NCI-H524 (cell line): ENCODE results near the gene PDPK1.
"Not testable (repeated sequence)": the region's sequence is repeated elsewhere in the genome, so short reads cannot be mapped to it uniquely, and the experiment has no call there.

Experiments
- DNase-seq, 2 experiments: peaks; one replicate each; lab custom pipeline; 2025; lab: John Stamatoyannopoulos, UW

The PDPK1 gene

DNA sequence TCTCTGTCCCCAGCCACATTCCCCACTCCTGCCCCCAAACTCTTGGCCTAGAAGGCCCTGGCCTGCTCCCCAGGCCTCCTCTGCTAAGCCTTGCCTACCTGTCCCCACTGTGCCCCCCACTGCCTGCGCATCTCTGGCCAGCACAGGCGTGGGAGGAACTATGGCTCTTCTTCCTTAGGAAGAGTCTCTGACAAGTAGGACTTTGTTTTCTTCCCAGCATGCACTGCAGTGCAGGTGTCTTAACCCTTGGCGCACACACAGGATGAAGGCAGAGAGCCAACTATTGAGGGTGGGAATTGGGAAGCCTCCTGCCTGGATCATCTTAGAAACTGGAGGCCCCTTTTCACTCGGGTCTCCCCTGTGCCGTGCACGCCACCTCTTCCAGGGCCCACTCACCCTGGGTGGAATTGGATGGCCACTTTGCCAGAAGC, 14.0 kb upstream of the PDPK1 start:
- DNase-seq, result no peak

DNA sequence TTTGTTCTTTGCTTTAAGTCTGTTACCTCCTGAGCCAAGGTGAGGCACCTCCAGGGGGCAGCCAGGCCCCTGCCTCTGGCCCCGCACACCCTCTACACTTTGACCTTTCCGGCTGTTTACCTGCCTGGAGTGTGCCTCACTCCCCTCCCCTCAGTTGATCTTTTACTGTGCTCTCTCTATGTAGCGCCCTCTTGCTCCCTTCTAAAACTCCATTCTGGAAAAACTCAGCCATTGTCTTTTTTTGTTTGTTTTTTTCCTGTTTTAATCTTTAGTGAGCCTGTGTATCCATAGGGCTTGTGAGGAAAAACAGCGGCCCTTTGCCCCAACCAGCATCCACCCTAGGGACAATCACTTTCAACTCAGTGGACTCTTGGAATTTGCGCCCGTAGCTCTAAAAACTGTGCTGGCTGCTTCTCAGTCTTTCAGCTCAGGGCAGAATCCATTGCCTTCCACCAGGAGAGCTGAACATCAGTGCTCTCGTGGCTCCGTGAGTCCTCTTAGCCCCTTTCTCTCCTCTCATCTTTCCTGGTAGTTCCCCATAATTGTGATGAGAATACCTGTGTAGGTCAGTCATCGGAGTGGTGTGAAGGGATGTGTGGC, 13.4 kb upstream of the PDPK1 start:
- DNase-seq, result no peak

DNA sequence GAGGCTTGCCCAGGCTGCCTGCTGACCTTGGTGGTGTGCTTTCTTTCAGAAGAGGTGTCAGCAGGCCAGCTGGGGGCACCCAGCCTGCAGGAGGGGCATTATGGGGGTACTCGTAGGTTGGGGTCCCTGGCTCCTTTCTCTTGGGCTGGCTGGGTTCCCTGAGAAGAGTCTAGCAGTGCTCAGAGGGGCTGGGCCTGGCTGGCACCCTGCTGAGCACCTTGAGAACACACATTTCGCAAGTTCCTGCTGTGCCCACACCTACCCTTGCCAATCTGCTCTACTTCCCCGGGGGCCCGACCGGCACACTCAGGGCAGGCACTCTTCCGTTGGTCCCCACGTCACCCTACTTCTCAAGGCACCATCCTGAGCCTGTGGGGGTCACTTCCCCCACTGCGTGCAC, 11.7 kb upstream of the PDPK1 start:
- DNase-seq, result no peak

DNA sequence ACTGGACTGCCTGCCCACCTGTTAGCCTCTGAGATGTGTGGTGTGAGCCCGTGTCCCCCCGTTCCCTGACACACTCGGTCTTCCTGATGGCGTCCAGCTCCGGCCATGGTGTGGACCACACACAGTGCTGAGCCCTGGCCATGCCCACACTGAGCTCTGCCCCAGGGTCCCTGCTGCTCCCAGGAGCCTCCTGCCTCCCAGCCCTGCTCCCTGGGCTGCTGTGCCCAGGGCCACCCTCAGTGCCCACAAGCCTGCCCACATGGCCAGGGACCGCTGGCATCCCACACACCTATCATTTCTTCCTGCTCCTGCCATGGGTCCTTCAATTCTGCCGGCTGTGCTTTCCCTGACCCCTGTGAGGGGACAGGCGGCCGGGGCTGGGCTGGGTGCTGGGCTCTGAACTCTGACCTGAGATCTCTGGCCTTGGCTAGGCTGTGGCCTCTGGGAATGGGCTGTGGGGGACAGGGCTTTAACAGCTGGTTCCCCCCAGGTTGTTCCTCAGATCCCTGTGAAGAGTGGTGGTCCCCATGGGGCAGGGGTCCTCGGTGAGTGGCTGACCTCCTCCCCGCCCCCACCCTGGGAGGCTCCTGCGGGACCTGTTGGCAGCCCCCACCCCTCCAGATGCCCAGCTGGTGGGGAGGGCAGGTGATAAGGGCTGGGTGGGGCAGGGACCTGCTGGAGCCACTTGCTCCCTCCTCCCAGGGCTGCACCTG, 10.6 kb upstream of the PDPK1 start:
- no peak for DNase-seq

DNA sequence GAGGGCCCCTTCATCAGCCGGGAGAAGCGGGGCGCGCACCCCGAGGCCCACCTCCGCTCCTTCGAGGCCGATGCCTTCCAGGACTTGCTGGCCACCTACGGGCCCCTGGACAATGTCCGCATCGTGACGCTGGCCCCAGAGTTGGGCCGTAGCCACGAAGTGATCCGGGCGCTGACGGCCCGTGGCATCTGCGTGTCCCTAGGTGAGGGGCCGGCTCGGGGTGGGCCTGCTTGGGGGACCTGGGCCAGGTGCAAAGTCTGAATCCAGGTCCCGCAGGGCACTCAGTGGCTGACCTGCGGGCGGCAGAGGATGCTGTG, 10.1 kb upstream of the PDPK1 start:
- DNase-seq, result no peak

DNA sequence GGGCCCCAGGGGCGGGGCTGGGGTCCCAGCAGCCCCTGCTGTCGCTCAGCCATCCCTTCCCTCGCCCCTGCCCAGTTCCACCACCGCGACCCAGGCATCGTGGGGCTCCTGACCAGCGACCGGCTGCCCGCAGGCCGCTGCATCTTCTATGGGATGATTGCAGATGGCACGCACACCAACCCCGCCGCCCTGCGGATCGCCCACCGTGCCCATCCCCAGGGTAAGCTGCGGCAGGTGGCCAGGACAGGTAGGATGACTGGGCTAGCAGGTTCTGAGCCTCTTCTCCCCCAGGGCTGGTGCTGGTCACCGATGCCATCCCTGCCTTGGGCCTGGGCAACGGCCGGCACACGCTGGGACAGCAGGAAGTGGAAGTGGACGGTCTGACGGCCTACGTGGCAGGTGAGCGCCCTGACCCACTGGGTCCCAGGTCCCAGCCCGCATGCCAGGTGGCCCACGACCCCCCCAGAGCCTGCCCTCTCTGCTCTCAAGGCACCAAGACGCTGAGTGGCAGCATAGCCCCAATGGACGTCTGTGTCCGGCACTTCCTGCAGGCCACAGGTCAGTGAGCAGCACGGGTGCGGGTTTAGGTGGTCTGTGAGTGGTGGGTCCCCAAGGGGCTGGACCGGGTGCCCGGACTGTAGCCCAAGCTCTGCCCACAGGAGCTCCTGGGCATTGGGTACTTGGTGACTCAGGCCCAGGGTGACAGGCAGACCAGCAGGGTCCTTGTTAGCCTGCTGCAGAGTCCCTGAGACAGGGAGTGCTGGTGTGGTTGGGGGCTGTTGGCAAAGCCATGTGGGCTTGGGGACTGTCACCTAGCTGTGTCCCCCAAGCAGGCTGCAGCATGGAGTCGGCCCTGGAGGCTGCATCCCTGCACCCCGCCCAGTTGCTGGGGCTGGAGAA, 9.4 kb upstream of the PDPK1 start:
- DNase-seq, result no peak

DNA sequence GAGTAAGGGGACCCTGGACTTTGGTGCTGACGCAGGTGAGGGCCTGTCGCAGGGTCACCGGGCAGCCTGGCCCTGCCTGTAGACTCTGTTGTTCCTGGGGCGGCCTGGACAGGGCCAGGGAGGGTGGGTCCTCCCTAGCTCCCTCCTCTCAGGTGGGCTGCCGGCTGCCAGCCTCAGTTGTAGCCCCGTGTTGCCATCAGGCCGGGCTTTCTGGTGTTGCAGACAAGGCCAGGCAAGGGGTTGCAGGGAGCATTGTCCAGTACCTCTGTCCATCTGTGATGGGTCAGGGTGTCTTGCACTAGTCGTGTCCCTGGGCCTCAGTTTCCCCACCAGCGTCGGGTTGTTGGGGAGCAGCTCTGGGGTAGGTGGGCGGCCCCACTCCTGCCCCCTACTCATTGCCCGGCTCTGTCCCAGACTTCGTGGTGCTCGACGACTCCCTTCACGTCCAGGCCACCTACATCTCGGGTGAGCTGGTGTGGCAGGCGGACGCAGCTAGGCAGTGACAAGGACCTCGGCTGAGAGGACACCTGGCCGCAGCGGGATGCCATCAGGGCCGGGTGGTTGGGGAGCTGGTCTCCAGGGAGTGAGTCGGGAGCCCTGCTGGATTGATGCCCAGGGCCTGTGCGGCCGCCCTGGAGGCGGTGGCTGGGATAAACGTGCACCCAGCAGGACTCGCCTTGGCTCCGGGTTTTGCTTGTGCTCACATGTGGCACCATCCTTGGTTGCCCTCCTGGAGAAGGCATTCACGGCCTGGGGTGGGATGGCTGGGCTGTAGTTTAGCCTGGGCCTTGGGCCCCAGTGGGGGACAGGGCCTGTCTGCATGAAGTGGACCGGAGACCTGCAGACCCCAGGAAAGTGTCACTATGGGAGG, 8.5 kb upstream of the PDPK1 start:
- DNase-seq, result no peak

DNA sequence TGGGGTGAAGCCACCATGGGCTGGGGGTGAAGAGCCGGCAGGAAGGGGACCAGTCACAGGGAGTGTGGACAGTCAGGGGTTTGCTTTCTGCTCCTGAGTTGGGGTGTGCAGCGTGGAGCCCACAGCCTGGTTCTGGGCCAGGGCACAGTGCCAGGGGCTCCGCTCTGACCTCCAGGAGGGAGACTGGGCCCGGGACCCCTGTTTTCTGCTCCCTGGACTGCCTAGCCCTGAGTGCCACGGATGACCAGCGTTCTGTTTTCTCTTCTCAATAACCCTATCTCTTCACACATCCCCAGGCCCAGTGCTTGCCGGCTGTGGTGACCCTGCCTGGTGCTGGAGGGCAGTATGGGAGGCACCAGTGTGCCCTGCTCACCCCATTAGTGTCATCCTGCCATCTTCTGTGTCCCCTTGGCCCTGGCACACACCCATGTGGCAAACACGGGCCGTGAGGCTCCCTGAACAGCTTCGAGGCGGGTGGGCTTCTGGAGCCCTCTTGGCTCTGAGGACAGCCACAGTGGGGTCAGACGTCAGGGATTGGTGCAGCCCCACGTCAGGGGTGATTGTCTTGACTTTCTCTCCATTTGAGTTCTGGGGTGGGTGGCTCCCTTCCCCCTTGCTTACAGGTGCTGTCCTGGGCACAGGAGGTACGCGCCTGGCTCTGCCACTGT, 7.7 kb upstream of the PDPK1 start:
- no peak for DNase-seq

DNA sequence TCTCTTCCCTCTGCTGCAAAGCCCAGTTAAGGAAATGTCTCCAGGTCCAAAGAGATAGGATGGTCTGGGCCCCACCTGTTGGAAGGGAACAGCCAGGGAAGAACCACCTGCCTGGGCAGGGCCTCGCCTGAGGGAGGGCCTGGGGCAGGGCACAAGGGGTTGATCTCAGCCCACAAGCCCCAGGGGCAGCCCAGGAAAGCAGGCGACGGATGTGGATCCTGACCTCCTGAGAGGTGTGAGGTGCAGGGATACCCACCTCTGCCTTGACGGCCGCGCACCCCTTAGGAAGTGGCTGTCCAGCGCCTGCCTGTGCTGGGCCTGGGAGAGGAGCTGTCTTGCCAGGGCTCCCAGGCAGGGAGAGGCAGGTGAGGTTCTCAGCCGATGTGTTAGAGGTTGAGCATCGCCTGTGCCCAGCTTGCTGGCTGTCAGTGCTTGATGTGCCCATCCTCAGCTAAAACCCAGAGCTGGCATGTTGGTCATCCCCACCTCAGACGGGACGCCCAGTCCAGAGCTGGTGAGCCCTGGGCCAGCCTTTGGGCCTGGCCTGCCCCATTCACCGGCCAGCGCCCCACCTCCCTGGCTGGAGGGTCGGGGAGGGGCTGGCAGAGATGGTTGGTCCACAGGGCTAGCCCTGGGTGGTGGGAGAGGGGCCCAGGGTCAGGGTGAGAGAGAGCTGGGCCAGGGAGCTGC, 7.0 kb upstream of the PDPK1 start:
- no peak for DNase-seq

DNA sequence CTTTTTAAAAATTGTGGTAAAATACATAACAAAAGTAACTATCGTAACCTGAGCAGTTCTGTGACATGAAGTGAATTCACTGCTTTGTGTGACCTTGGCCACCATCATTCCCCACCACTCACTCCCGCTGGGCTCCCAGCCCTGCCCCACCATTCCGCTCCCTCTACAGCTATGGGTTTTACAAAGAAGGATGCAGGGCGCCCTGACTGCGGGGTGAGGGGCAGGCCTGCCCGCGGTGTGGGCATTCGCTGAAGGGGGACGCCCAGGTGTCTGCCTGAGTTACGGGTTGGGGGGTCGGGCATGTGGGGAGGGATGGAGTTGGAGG, 6.5 kb upstream of the PDPK1 start, which contains the start of gene CEMP1:
Gene CEMP1 (minus strand): TSS at position 38 of the 325 bp plus-strand sequence. CDS start 335 bp downstream, outside the sequence.
- no peak for DNase-seq

DNA sequence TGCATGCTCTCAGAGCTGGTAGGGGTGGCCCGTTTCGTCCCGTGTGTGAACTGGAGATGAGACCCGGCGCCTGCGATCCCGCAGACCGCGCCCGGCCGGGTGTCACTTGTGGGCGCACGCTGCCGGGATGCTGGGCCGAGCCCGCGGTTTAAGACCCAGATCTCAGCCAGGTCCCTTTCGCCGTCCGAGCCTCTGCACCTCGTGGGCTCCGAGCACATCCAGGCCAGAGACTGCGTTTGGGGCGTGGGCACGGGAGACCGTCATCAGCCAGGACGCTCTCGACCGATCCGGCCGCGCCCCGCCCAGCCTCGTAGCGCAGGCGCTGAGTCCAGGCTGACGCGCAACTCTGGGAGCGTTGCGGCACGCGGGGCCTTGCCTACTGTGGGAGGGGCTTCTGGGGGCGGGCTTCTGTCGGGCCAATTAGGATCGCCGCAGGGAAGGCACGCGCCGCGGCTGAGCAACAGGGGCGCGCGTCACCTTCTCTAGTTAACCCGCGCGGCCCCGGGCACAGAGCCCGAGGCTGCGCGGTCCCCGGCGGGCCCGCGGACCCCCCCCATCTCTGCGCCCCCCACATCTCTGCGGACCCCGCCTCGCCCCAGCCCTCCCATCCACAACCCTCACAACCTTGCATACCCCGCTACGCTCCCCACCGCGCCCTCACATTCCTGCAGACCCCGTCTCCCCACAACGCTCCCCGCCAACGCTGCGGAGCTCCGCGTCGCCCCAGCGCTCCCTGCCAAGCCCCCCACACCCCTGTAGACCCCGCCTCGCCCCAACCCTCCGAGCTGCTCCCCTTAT, 5.9 kb upstream of the PDPK1 start:
- peak; percentile 96 to 97 for DNase-seq

DNA sequence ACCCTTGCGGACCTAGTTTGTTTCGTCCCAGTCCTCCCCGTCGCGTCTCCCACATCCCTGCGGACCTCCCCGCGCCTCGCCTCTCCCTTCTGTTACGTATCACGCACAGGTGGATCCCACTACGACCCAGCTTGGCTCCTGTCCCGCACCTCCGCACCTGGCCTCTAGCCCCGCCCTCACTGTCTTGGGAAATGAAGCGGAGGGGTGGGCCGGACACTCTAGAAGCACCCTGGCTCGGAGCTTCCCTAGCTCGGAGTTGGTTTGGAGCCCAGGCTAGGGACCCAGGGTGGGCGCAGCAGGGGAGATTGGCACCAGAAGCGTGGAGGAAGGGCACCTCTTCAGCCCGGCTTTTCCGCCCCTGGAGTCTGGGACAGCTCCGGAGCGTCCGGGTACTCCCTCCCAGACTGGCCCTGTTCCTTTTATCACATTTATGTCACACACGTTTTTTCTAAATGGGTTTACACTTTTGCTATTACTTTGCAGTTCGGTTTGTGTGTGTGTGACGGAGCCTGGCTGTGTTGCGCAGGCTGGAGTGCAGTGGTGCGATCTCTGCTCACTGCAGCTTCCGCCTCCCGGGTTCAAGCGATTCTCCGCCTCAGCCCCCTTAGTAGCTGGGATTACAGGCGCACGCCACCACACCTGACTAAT, 5.2 kb upstream of the PDPK1 start:
- DNase-seq, result peak in 1 of 2 experiments; percentile 55

DNA sequence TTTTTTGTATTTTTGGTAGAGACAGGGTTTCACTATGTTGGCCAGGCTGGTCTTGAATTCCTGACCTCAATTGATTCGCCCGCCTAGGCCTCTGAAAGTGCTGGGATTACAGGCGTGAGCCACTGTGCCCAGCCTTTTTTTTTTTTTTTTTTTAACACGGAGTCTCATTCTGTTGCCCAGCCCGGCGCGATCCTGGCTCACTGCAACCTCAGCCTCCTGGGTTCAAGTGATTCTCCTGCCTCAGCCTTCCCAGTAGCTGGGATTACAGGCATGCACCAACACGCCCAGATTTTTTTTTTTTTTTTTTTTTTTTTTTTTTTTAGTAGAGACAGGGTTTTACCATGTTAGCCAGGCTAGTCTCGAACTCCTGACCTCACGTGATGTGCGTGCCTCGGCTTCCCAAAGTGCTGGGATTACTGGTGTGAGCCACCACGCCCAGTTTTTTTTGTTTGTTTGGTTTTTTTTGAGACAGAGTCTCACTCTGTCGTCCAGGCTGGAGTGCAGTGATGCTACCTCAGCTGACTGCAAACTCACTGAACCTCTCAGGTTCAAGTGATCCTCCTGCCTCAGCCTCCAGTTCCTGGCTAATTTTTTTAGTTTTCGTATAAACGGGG, 4.6 kb upstream of the PDPK1 start:
- DNase-seq, result not testable (repeated sequence)

DNA sequence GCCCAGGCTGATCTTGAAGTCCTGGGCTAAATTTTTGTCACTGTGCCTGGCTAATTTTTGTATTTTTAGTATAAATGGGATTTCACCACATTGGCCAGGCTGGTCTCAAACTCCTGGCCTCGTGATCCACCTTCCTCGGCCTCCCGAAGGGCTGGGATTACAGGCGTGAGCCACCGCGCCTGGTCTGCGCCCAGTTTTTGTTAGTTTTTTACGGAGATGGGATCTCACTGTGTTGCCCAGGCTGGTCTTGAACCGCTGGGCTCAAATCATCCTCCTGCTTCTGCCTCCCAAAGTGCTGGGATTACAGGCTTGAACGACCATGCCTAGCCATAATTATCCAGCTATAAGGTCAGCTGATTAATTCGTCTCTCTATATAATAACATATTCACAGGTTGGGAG, 3.9 kb upstream of the PDPK1 start:
- DNase-seq, result no peak

DNA sequence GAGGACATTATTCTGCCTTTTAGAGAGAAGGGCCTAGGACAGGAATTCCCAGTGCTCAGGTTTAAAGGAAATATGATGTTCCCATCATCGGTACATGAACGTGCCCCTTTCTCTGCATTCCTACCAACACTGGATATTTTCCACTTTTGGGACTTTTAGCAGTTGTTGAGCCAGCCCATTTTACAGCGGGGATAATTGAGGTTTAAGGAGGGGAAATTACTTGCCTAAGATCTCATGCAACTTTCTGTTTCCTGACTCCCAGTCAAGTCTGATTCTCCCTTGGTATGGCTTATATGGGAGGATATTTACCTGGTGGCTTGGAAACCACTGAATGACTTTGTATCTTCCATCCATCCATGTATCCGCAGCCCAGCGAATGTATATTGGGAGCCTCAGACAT, 3.5 kb upstream of the PDPK1 start:
- DNase-seq, result not testable (repeated sequence)

DNA sequence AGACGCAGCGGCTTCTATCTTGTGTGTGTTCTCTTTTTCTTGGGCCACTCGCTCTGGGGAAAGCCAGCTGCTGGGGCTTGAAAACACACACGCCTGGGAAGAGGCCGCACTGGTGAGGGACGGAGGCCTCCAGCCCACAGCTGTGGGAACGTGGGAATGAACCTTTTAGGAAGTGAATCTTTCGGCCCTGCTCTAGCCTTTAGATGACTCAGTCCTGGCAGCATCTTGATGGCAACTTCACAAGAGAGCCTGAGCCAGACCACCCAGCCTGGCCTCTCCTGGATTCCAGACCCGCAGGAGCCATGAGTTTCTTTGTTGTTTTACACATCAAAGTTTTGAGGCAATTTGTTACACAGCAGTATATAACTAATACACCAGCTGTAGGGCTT, 2.2 kb upstream of the PDPK1 start:
- no peak for DNase-seq

DNA sequence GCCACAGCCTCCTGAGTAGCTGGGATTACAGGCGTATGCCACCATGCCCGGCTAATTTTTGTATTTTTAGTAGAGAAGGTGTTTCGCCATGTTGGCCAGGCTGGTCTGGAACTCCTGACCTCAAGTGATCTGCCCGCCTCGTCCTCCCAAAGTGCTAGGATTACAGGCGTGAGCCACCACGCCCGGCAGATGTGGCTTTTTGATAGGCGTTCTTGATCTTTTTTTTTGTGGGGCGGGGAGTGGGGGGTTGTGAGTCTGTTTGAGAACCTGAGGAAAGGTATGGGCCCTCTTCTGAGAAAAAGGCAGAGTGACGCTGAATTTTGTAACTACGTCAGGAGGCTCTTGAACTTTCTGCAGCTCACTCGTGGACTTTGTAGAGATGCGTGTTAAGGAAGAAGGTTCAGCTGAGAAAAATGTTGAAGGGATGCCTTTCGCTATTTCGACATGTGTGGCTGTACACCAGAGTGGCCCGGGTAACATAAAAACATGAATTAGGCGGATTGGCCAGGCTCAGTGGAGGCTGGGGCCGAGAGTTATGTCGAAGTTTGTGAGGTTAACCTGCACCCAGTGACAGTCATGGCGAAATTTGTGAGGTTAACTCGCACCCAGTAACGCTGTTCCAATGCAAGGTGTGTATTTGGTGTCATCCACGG, 1.5 kb downstream of the PDPK1 start:
- DNase-seq, result not testable (repeated sequence)

DNA sequence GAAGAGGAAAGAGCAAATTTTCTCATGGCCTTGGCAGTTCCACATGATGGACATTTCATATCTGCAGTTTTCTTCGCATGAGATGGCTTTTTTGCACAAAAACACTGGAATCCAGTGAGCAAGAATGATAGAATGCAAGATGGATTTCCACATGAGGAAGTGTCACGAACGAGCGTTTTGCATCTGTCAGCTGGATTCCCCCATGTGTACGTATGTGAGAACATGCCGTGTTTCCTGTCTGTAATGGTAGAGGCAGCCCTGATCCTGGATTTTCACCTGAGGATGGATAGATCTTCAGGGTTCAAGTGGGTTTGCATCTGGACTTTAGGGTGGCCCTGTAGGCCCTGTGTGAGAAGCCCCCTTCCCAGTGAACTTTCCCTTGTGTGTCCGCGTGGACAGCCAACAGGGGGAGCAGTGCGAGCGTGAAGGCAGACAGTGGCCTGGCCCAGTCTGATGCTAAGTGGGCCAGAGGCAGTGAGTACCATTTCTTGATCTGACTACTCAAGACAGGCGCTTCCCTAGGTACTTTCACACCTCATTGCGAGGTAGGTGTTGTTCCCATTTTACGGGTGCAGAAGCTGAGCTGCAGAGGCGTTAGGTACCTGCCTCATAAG, 2.1 kb downstream of the PDPK1 start:
- DNase-seq, result peak in 1 of 2 experiments; percentile 23
